GM18520 (cell line): ENCODE results near the gene FAM184B.

Experiments used
- ATAC-seq: cut with Tn5 transposase; IDR thresholded peaks from one replicate; pipeline ENCODE4 v1.9.1; 2021; ENCODE audit not compliant: unreplicated experiment

The FAM184B gene

DNA sequence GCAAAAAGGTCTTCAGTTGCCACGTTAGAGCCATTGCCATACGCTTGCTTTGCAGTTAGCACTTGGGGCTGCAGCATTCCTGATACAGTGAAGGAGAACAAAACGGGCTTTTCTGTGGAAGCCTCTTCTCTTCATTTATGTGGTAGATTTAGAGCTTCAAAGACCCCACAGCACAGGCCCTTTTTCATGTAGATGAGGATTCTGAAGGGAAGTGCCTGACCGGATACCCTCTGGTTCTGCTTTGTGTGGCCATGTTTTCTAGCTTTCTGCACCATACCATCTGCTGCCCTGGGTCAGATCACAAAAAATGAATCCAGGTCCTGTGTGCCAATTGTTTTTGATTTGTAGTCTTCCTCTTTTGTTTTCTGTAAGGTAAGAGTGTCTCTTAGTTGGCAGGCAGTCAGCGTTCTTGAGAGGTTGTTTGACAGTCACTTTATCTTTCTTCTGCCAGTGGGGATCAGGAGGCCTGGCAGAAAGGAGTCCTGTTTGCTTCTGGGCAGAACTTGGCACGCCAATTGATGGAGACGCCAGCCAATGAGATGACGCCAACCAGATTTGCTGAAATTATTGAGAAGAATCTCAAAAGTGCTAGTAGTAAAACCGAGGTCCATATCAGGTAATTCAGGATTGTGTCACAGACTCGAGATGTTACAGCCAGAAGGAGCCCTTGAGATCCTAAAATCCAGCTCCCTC, 196.8 kb downstream of the FAM184B start:
- no peak for ATAC-seq

- ATAC-seq, result no peak
Observed at GRCh38 chr4:17583941-17584340, 197.5 kb downstream of the FAM184B start.

GRCh38 chr4:17583276-17583675, 198.1 kb downstream of the FAM184B start:
- no peak for ATAC-seq

DNA sequence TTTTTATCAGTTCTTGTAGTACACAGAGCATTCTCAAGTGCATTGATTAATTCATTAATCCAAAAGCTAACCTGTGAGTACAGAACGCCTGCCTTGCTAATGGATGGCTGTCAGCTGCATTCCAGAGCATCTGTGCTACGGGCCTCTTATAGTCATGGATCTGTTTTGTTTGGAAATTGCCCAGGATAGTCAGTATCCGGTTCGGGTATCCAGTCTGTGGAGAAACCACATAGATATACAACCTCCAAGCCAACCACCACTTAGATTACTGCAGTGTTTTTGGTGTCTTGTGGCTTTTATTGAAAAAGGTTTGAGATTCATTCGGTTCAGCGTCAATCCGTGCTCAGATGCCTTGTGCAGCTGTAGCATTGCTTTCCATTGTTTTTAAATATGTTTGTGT, 200.5 kb downstream of the FAM184B start:
- no peak for ATAC-seq
